ENCODE data around the gene FAM131C. TPM values are rescaled to one million over a fixed set of nuclear protein-coding genes. Genes with fewer than 3 reads are reported as not detected.

The FAM131C gene
- total RNA-seq, 2 donors from 2014 or later: 0.21 TPM; not detected in 1

DNA sequence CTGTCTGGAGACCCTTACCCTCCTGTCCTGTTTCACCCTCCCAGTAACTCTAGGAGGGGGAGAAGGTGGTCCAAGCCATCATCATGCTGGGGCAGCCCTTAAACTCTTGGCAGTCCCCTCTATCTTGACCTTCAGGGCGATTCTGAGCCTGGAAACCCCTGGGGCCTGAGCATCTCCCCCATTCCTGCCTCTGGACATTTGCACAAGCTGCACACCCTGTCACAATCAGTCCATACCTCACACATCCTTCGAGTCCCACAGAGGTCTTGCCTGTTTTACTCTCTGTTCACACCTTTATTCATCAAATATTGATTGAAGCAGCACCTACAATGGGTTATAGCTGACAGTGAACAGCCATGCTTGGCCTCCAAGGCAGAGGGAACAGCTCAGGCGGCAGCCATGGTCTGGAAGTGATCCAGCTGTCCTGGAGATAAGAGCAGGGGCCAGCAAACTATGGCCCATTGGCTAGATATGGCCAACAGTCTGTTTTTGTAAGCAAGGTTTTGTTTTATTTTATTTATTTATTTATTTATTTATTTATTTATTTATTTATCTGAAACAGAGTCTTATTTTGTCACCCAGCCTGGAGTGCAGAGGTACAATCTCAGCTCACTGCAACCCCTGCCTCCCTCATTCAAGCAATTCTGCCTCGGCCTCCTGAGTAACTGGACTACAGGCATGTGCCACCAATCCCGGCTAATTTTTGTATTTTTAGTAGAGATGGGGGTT lies 7.1 kb upstream of the FAM131C start:
- DNase-seq: no peak
- intact Hi-C loops (cut with DNase I): loop anchor here (5.0 kb wide), 1 partner anchor 62 kb away; no protein-coding TSS in a partner anchor
- H3K4me3 ChIP-seq: no peak overlapping the region
- no peaks in the 10 kb centered on the region for H3K27me3 ChIP-seq
- peaks cover 7% of the 10 kb centered on the region for H3K4me1 ChIP-seq
- H3K9ac ChIP-seq (ENCODE audit: low read depth in 2 of 2, low read length in 2 of 2): no peak overlapping the region
- no peak overlapping the region for H3K27ac ChIP-seq
- TF ChIP-seq, protein P1, sequence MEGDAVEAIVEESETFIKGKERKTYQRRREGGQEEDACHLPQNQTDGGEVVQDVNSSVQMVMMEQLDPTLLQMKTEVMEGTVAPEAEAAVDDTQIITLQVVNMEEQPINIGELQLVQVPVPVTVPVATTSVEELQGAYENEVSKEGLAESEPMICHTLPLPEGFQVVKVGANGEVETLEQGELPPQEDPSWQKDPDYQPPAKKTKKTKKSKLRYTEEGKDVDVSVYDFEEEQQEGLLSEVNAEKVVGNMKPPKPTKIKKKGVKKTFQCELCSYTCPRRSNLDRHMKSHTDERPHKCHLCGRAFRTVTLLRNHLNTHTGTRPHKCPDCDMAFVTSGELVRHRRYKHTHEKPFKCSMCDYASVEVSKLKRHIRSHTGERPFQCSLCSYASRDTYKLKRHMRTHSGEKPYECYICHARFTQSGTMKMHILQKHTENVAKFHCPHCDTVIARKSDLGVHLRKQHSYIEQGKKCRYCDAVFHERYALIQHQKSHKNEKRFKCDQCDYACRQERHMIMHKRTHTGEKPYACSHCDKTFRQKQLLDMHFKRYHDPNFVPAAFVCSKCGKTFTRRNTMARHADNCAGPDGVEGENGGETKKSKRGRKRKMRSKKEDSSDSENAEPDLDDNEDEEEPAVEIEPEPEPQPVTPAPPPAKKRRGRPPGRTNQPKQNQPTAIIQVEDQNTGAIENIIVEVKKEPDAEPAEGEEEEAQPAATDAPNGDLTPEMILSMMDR (IDR thresholded peaks at IDR 0.05): no peak
- no peaks in the 10 kb centered on the region for H3K9me3 ChIP-seq
- no peaks in the 10 kb centered on the region for H3K36me3 ChIP-seq

DNA sequence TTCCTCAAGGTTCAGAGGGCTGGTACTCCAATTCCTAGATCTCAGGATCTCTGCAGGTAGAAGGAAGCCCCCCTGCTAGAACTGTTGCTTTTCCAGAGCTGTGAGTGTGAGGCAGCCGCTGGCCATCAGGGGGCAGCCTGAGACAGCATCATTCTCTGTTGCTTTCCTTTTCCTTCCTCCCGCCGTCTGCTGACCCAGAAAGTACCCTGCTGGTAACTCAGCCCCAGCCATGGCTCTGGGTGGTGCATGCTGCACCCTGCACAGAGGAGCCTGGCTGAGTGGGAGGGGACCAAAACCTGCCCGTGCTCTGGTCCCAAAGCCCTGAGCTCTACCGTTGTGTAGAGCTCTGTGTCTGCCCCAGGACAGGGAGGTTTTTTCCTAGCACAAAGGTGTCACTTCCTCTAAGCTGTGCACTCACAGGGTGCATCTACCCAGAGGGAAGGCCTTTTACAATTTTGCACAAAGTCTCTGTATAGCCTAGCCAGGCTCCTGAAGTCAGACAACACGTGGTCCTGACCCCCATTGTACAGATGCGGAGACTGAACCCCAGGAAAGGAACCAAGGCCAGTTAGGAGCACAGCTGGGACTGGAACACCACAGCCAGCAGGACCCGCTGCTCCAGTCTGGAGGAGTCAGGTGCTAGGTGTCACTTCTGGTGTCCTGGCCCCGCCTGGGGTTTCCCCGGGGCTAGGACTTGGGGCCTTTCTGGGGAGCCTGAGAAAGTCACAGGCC lies 5.6 kb upstream of the FAM131C start:
- intact Hi-C loops (cut with DNase I): loop anchor here (1.0 to 5.0 kb wide), 3 partner anchors 109 to 283 kb away; no protein-coding TSS in a partner anchor

GRCh38 chr1:16077406-16078245 lies 4.2 kb upstream of the FAM131C start:
- no peak for DNase-seq
- no peak overlapping the region for H3K27ac ChIP-seq
- H3K27me3 ChIP-seq: peaks cover 4% of the 10 kb centered on the region
- TF ChIP-seq, protein P1 (IDR thresholded peaks at IDR 0.05): no peak
- H3K4me3 ChIP-seq: no peak overlapping the region
- H3K9ac ChIP-seq (ENCODE audit: low read depth in 2 of 2, low read length in 2 of 2): no peak overlapping the region
- intact Hi-C loops (cut with DNase I): loop anchor here (2.0 to 5.0 kb wide), 2 partner anchors 167 to 285 kb away; no protein-coding TSS in a partner anchor
- H3K9me3 ChIP-seq: no peaks in the 10 kb centered on the region
- peaks cover 6% of the 10 kb centered on the region for H3K4me1 ChIP-seq
- H3K36me3 ChIP-seq: no peaks in the 10 kb centered on the region

More for the DNA sequence above, 5.6 kb upstream of the FAM131C start:
- H3K27ac ChIP-seq: no peak overlapping the region
- DNase-seq: peak; percentile 84
- H3K9me3 ChIP-seq: no peaks in the 10 kb centered on the region
- TF ChIP-seq, protein P1 (IDR thresholded peaks at IDR 0.05): peak; percentile 79
- no peaks in the 10 kb centered on the region for H3K36me3 ChIP-seq
- H3K4me1 ChIP-seq: peaks cover 7% of the 10 kb centered on the region
- H3K9ac ChIP-seq (ENCODE audit: low read depth in 2 of 2, low read length in 2 of 2): peak overlapping the region in 1 of 2 donors; percentile 51
- H3K4me3 ChIP-seq: no peak overlapping the region
- H3K27me3 ChIP-seq: no peaks in the 10 kb centered on the region

DNA sequence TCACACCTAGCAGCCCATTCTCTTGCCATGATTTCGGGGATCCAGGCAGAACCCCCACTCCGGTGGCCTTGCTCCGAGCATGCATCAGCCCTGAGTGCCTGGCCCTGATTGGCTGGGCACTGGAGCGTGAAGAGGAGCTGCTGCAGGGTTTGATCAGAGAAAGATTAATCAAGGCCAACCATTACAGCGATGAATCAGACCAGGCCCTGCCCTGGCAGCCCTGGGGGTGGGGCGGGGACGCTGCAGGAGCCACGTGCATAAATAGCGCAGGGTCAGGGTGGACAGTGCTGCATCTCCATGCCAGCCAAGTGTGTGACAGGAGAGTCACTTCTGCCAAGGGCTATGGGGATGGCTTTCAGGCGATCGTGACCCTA lies 3.4 kb upstream of the FAM131C start:
- Histone ChIP-seq H3K27ac (no peak overlapping the region), H3K4me1 (peaks cover 4% of the 10 kb centered on the region), H3K4me3 (no peak overlapping the region), H3K9me3 (no peaks in the 10 kb centered on the region), H3K9ac (ENCODE audit: low read depth in 2 of 2, low read length in 2 of 2) (no peak overlapping the region), H3K27me3 (peaks cover 4% of the 10 kb centered on the region), H3K36me3 (no peaks in the 10 kb centered on the region)
- DNase-seq: no peak
- intact Hi-C loops (cut with DNase I): loop anchor here (5.0 kb wide), 1 partner anchor 285 kb away; no protein-coding TSS in a partner anchor
- TF ChIP-seq, protein P1 (IDR thresholded peaks at IDR 0.05): no peak
